ENCODE measurements around the gene GBP2. TPM values are rescaled to one million over a fixed set of nuclear protein-coding genes. Genes with fewer than 3 reads are reported as not detected.

Gene GBP2
- total and polyA plus RNA-seq, 2 of the 4 experiments (the other 2 are of a cell fraction), result 8.2 to 17.7 TPM

GRCh38 chr1:89060091-89060490 is 65.8 kb downstream of the GBP2 start:
- intact Hi-C loops (cut with micrococcal nuclease), result no loop called here
- TF ChIP-seq RFX5 (IDR thresholded peaks at IDR 0.05; ENCODE audit: low read depth, low read length) (no peak), RAD21 (IDR thresholded peaks at IDR 0.05; ENCODE audit: low read length) (no peak), CEBPB (IDR thresholded peaks at IDR 0.05; ENCODE audit: low read depth, low read length) (no peak), MAFK (IDR thresholded peaks at IDR 0.05; ENCODE audit: low read depth, low read length) (no peak), MXI1 (IDR thresholded peaks at IDR 0.05; ENCODE audit: borderline replicate concordance, low read depth, low read length) (no peak), ELK1 (IDR thresholded peaks at IDR 0.05; ENCODE audit: borderline replicate concordance, low read depth, low read length) (no peak), SMC3 (IDR thresholded peaks at IDR 0.05; ENCODE audit: low read depth, low read length) (no peak), POLR2A (IDR thresholded peaks at IDR 0.05; ENCODE audit: low read depth, low read length) (no peak), FOS (IDR thresholded peaks at IDR 0.05; ENCODE audit: low read depth, low read length) (no peak)
- no peak overlapping the region for H2AK5ac ChIP-seq (ENCODE audit: low read depth, low read length)
- ChIA-PET CTCF (no interaction called here), POLR2A (ENCODE audit: unreplicated experiment) (no interaction called here)
- no peak overlapping the region for H2BK15ac ChIP-seq (ENCODE audit: low read depth, low read length)
- dilution Hi-C loops (cut with HindIII; ENCODE audit: low sequenced_read_pairs, unreplicated experiment), result no loop called here
- H3K4ac ChIP-seq (ENCODE audit: low read depth, low read length), result no peak overlapping the region
- no peaks in the 10 kb centered on the region for H4K20me1 ChIP-seq (ENCODE audit: insufficient read depth, low read length)
- peaks cover 2 to 14% of the 10 kb centered on the region in 2 experiments; a peak in 2 of 4 replicates for H3K79me1 ChIP-seq (ENCODE audit: low read depth in 1 of 2, low read length in 2 of 2)
- DNase-seq (no peak), ATAC-seq (ENCODE audit: low read depth) (no peak)
- H3K56ac ChIP-seq (ENCODE audit: extremely low read depth, insufficient read depth, low read length), result no peak overlapping the region
- no peak overlapping the region for H4K91ac ChIP-seq (ENCODE audit: insufficient read depth, low read depth, low read length)
- H3K27me3 ChIP-seq (ENCODE audit: control insufficient read depth, insufficient read depth, low read length), result no peaks in the 10 kb centered on the region
- H2BK5ac ChIP-seq (ENCODE audit: low read depth, low read length, poor library complexity, severe bottlenecking), result no peak overlapping the region
- no peak overlapping the region for H3K18ac ChIP-seq (ENCODE audit: low read depth, low read length)
- peaks cover 3% of the 10 kb centered on the region for H3K4me1 ChIP-seq (ENCODE audit: control insufficient read depth, insufficient read depth, low read length)
- no peak overlapping the region for H3K4me2 ChIP-seq (ENCODE audit: low read depth, low read length)
- H2BK120ac ChIP-seq (ENCODE audit: low read depth, low read length), result no peak overlapping the region
- no peak overlapping the region for H2BK20ac ChIP-seq (ENCODE audit: low read depth, low read length)
- no peak overlapping the region for H2AK9ac ChIP-seq (replicated peaks; ENCODE audit: low read depth, low read length, poor library complexity)
- H3K4me3 ChIP-seq (ENCODE audit: insufficient read depth, low read depth, low read length), result no peak overlapping the region
- H3K9me3 ChIP-seq (ENCODE audit: control insufficient read depth, insufficient read depth, low read length), result no peaks in the 10 kb centered on the region
- H4K8ac ChIP-seq (ENCODE audit: low read depth in 2 of 2, low read length in 2 of 2), result no peak overlapping the region
- H3K14ac ChIP-seq (replicated peaks; ENCODE audit: low read depth, low read length), result no peak overlapping the region
- H3K23ac ChIP-seq (ENCODE audit: low read depth, low read length), result no peak overlapping the region
- no CpG with 5 or more reads among the region's 5 CpGs for WGBS, 2 experiments (ENCODE audit: extremely low coverage in 2 of 2, insufficient read length in 1 of 2)
- in situ Hi-C loops (cut with MboI; ENCODE audit: low sequenced_read_pairs), result no loop called here
- no peak overlapping the region for H3K27ac ChIP-seq (ENCODE audit: insufficient read depth, low read length)
- H4K5ac ChIP-seq (ENCODE audit: low read depth, low read length), result no peak overlapping the region
- peaks cover 31% of the 10 kb centered on the region for H3K36me3 ChIP-seq (ENCODE audit: control insufficient read depth, insufficient read depth, low read length)
- no peak overlapping the region for H2AFZ ChIP-seq (replicated peaks; ENCODE audit: low read length, poor library complexity)
- H3K9ac ChIP-seq (ENCODE audit: low read depth, low read length), result no peak overlapping the region
- H3K9me1 ChIP-seq (ENCODE audit: insufficient read depth, low read length), result peaks cover 3% of the 10 kb centered on the region; the same call in 1 of the 2 replicates
- BruUV-seq (replicated peaks), result no TSS peak

Other genes with a start within 250 kb of the GBP2 start
- gene GTF2B, start 234.5 kb downstream of the GBP2 start, total RNA-seq (2012; rRNA removed), result 41.0 and 55.5 TPM in 2 replicates
- 24.3 and 32.0 TPM in 2 replicates for gene GTF2B, start 234.5 kb downstream of the GBP2 start, polyA plus RNA-seq (2012; rRNA removed)
- 20.4 and 34.2 TPM in 2 replicates for gene KYAT3, start 133.5 kb downstream of the GBP2 start, total RNA-seq (2012; rRNA removed)
- gene KYAT3, start 133.5 kb downstream of the GBP2 start, polyA plus RNA-seq (2012; rRNA removed), result 19.6 and 22.6 TPM in 2 replicates
- gene RBMXL1, start 133.5 kb downstream of the GBP2 start, total RNA-seq (2012; rRNA removed), result 8.1 and 10.8 TPM in 2 replicates
- gene RBMXL1, start 133.5 kb downstream of the GBP2 start, polyA plus RNA-seq (2012; rRNA removed), result 2.8 and 3.5 TPM in 2 replicates
- gene GBP3, start 103.2 kb downstream of the GBP2 start, total RNA-seq (2012; rRNA removed), result 42.5 and 50.0 TPM in 2 replicates
- 20.5 and 21.9 TPM in 2 replicates for gene GBP3, start 103.2 kb downstream of the GBP2 start, polyA plus RNA-seq (2012; rRNA removed)
- gene GBP1, start 60.9 kb downstream of the GBP2 start, total RNA-seq (2012; rRNA removed), result 108 and 118 TPM in 2 replicates
- 39.3 and 40.1 TPM in 2 replicates for gene GBP1, start 60.9 kb downstream of the GBP2 start, polyA plus RNA-seq (2012; rRNA removed)
- not detected in 2 replicates for gene GBP7, start 49.9 kb upstream of the GBP2 start, total RNA-seq (2012; rRNA removed)
- not detected in 2 replicates for gene GBP7, start 49.9 kb upstream of the GBP2 start, polyA plus RNA-seq (2012; rRNA removed)
- gene GBP4, start 72.8 kb upstream of the GBP2 start, total RNA-seq (2012; rRNA removed), result not detected in 2 replicates
- not detected in 2 replicates for gene GBP4, start 72.8 kb upstream of the GBP2 start, polyA plus RNA-seq (2012; rRNA removed)
- not detected in 2 replicates for gene GBP5, start 146.7 kb upstream of the GBP2 start, total RNA-seq (2012; rRNA removed)
- gene GBP5, start 146.7 kb upstream of the GBP2 start, polyA plus RNA-seq (2012; rRNA removed), result not detected in 2 replicates
- gene GBP6, start 237.9 kb upstream of the GBP2 start, total RNA-seq (2012; rRNA removed), result not detected in 2 replicates
- gene GBP6, start 237.9 kb upstream of the GBP2 start, polyA plus RNA-seq (2012; rRNA removed), result not detected in 2 replicates

Measured in IMR-90 (cell line).